HG03439 (cell line): ENCODE measurements around the gene MGMT.

Source experiments
- ATAC-seq: cut with Tn5 transposase; IDR thresholded peaks from one replicate; pipeline ENCODE4 v1.9.1; 2021; ENCODE audit warnings: mild to moderate bottlenecking, moderate library complexity; ENCODE audit not compliant: unreplicated experiment

MGMT gene

DNA sequence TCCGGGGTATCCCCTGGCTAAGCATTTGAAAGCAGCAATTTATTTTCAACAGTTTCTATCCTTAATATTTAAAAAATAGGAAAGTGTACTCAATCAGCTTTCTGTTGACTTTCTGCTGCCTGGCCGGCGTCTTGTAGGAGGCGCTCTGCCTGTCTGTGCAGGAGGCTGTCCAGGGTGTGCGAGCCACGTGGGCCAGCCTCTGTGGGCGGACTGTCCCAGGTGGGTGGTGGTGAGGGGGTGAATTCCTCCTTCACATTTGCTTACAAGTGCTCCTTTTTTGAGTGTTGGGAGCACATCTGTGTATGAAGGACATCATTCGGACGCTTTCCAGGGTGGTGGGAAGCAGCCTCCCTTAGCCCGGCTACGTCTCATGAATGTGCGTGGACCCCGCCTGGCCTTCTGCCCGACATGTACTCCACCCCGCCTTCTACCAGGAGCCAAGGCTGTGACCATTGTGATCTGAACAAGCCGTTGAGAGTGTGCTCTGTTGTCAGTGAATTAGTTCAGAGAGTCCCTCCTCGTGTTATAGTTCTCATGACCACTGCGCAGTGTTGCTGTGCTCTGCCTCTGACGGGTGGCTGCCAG, 114.9 kb downstream of the MGMT start:
- no peak for ATAC-seq

- ATAC-seq = no peak
These were observed 116.8 kb downstream of the MGMT start for GRCh38 chr10:129583831-129584230.

GRCh38 chr10:129586898-129587443, 119.9 kb downstream of the MGMT start:
- no peak for ATAC-seq

GRCh38 chr10:129589546-129589945, 122.5 kb downstream of the MGMT start:
- ATAC-seq = no peak

- ATAC-seq = no peak
These were observed 126.9 kb downstream of the MGMT start for GRCh38 chr10:129593953-129594352.

GRCh38 chr10:129594811-129595210, 127.8 kb downstream of the MGMT start:
- no peak for ATAC-seq

DNA sequence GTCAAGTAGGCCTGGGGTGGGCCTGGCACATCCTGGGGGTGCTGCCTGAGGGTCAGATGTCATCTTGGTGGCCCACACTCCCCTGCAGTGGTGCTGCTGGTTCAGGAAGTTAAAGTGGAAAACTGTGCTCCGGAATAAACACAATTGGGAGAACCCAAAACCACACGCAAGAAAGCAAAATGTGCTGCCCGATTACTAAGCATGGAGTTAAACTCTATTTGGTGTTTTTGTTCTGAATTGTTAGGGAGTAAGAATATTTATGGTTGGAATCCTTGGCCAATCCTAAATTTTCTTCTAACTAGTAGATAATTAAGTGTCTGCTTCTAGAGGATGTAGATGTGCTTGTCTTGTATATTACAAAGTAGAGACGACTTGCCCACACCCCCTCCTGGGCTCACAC, 131.4 kb downstream of the MGMT start:
- no peak for ATAC-seq

- no peak for ATAC-seq
These were observed 132.1 kb downstream of the MGMT start for GRCh38 chr10:129599160-129599559.

DNA sequence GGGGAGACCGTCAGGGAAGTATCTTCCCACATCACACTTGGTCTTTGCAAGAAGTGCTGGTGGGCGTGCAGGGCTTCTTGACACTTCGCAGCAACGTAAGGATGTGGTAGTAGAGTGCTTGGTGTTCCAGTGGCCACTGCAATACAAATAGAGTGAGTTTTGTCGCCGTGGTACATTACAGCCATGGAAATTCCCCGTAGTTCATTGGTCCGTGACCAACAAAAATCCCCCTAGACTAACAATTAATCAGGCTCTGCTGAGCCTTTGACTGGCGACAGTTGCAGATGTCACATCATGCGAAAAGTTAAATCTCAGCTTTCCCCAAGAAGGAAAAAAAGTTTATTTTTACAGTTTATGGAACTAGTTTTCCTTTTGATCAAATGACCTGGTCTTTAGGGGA, 134.7 kb downstream of the MGMT start:
- no peak for ATAC-seq

DNA sequence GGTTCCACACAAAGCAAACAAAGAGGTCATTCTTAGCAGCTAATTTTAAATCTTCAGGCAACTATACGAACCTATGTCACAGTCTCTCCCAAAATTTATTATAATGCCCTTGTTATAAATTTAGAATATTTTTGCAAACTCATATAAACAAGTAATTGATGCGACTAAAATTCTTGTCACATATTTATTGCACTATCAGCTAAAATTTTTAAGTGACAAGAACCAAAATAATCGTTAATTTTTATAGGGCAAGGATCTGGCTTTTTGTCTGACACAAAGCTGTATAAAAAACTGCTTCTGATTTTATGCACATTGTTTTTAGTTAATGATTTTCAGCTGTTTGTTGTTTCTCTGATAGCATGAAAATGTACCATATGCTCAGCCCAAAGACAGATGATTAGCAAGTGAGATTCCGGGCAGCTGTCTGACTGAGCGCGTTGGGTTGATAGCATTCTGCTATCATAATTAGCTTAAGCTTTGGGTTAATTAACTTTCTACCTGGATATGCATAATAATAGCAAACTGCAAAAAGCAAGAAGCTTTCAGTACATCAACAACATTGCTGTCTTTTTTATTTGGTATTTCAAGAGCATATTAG, 136.0 kb downstream of the MGMT start:
- no peak for ATAC-seq

GRCh38 chr10:129604333-129605032, 137.4 kb downstream of the MGMT start:
- ATAC-seq = peak; percentile 52

- no peak for ATAC-seq
These were observed 138.4 kb downstream of the MGMT start for GRCh38 chr10:129605266-129605985.

DNA sequence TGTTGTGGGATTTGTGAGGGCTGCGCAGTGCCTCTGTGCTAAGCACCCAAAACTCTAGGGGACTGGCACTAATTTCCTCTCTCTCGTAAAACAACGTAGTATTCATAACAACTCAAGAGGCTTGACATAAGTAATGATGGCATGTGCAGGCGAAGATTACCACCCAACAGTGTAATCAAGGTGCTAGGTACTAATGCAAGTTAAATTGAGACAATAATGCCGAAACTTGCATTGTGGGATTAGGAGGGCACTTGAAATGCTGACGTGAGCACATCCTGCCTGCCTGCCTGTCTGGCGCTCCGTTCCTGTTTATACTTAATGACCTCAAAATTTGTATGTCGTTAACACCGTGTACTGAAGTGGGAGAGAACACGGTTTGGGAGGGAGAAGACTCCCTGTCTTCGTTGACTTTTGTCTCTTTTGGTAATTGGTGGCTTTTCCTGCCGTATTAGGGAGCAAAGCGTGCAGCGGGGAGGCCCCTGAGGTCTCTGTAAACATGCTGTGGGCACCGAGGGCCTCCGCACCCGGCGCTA, 139.0 kb downstream of the MGMT start:
- no peak for ATAC-seq

- ATAC-seq = no peak
These were observed 140.6 kb downstream of the MGMT start for GRCh38 chr10:129607607-129608109.

DNA sequence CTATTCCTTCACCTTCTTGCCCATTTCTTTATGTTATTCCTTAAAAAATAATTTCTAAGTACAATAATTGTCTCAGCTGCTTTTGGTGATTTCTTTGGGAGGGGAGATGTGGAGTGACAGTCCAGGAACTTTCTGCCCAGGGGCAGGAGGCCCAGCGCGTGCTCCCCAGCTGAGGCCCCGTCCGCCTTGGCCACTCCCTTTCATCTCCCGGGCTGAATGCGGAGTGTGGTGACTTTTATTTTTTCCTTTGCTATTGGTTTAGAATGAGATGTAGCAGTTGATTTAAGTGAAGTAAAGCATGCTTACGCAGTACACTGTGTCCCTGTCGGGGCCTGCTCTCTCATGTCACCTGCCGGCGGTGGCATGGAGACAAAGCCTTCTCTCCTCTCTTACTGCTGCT, 141.6 kb downstream of the MGMT start:
- ATAC-seq = no peak

DNA sequence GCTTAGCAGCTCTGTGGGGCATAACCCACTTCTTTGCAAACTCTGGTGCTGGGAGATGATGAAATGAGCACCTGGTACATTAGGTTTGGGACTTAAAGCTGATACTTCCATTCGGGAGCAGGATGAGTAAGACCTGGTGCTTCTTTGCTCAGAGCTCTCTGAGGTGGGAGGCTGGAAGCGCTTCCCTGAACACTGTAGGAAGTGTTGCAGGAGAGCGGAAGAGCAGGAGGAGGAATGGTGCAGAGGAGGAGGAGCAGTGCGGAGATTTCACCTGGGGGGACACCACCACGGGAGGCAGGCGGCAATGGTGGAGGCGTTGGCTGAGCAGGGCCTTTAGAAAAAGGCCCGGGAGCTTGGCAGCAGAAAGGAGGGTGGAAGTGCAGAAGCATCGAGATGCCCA, 142.5 kb downstream of the MGMT start:
- ATAC-seq = no peak

GRCh38 chr10:129612481-129613109, 145.6 kb downstream of the MGMT start:
- ATAC-seq = no peak

DNA sequence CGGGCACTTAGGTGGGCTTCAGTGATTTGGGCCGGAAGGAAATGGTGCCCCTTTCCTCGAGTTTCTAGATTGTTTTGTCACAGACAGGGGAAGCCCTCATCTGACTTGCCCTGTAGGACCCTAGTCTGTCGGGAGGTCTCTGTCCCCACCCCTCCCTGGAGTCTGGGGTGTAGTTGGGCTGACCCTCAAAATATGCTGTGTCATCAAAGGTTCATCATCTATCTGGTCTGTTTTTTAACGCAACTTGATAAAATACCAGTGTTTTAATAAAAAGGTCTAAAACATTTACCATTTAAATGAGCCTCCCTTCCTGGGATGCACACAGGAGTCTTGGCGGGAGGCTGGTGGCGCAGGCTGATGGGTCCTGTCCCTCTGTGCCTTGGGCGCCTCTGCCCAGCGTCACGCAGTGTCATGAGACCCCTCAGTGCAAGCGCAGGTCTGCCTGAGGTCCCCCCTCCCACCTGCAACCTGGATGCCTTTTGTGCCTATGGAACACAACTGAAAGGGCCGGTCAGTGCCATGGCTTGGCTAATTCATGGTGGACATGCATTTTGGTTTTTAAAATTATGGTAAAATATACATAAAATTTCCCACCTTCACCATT, 146.4 kb downstream of the MGMT start:
- no peak for ATAC-seq

DNA sequence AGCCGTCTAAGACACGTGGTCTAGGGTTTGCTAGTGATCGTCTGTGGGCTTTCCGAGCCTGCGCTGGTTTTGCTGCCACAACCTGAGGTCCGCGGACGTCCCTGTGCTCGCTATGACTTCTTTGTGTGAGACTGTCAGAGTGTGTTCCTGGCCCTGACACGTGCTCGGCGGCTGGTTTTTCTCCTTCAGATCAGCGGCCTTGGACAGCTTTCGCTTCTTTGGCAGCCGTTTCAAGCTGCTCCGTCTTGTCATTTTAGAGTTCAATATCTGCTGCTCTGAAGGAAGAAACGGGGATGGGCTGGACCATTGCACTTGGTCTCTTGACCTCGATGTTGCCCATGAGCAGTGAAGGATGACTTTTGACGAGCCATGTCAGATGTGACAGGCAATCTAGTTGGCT, 147.3 kb downstream of the MGMT start:
- ATAC-seq = no peak

DNA sequence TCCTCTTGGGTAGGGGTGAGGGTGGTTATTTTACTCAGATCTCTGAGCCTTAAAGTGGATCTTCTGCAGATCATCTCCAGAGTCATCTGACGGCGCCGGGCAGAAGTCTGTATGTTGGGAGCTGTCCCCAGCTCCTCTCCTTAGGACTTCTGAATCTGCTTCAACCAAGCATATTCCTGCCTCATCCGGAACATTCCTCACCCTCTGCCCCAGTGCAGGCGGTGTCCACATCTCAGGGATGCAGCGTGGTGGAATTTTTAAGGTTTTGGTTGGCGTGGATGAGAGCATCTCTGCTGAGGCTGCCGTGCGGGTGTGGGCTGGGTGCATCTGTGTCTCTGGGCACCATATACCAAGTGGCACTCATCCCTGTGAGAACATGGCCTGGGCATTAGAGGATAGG, 148.3 kb downstream of the MGMT start:
- no peak for ATAC-seq
